Suprapubic skin (tissue), 4 donors: ENCODE measurements around the gene TAF3.

Experiments used
- CTCF ChIP-seq, 2 donors: fragments of 200-600 bp in 1 of 2; fragments of 450-650 bp in 1 of 2; sonication (generic) in 1 of 2; IDR thresholded peaks; one replicate each; pipeline ENCODE4 v1.5.1; 2016 to 2019; ENCODE audit warnings: antibody characterized with exemption in 2 of 2, mild to moderate bottlenecking in 1 of 2, moderate library complexity in 1 of 2
- POLR2A ChIP-seq, 2 donors: fragments of 450-650 bp; IDR thresholded peaks; one replicate each; pipeline ENCODE4 v1.6.1; 2017; ENCODE audit warnings: antibody characterized with exemption in 2 of 2, mild to moderate bottlenecking in 2 of 2, moderate library complexity in 2 of 2
- POLR2AphosphoS5 ChIP-seq, 3 donors: sonication (generic); formaldehyde crosslinking; IDR thresholded peaks; one replicate each; pipeline ENCODE4 v1.6.1; 2017; ENCODE audit warnings: antibody characterized with exemption in 3 of 3

GRCh38 chr10:8064436-8064835 is 246.1 kb downstream of the TAF3 start:
- no peak for TF ChIP-seq CTCF (IDR thresholded peaks at IDR 0.05)
- no peak for TF ChIP-seq POLR2A (IDR thresholded peaks at IDR 0.05)
- no peak for TF ChIP-seq POLR2AphosphoS5 (IDR thresholded peaks at IDR 0.05)
